Neural cell (in vitro differentiated cells): ENCODE results near the gene MPDZ. TPM values are rescaled to one million over a fixed set of nuclear protein-coding genes. Genes with fewer than 3 reads are reported as not detected.

Experiments used
- H2AFZ ChIP-seq: fragments of 200-600, 300-800 bp; sonication (generic), shearing (Covaris generic); 2 replicates; pipeline ENCODE4 v1.6.0; 2014; ENCODE audit warnings: low read depth, mild to moderate bottlenecking, antibody characterized with exemption, low read length, moderate library complexity
- H3F3A ChIP-seq: fragments of 200-600 bp; shearing (Covaris generic); 2 replicates; pipeline ENCODE4 v1.6.1; 2016; ENCODE audit warnings: mild to moderate bottlenecking, moderate library complexity, mixed read lengths, antibody characterized with exemption, low read length; ENCODE audit not compliant: insufficient read depth, poor library complexity, severe bottlenecking
- H3K27ac ChIP-seq: fragments of 200-600, 300-800 bp; sonication (generic), shearing (Covaris generic); 2 replicates; pipeline ENCODE4 v1.5.1; 2014; ENCODE audit warnings: mild to moderate bottlenecking, low read length, moderate library complexity
- H3K27me3 ChIP-seq: fragments of 300-800, 200-600 bp; sonication (generic), shearing (Covaris generic); 2 replicates; pipeline ENCODE4 v1.6.0; 2014; ENCODE audit warnings: mild to moderate bottlenecking, low read depth, low read length, moderate library complexity; ENCODE audit not compliant: insufficient read depth
- H3K36me3 ChIP-seq: fragments of 300-800, 200-600 bp; sonication (generic), shearing (Covaris generic); 2 replicates; pipeline ENCODE4 v1.5.1; 2014; ENCODE audit warnings: mild to moderate bottlenecking, antibody characterized with exemption, low read length, moderate library complexity; ENCODE audit not compliant: insufficient read depth
- H3K4me2 ChIP-seq: fragments of 300-800, 200-600 bp; sonication (generic), shearing (Covaris generic); 2 replicates; pipeline ENCODE4 v1.6.0; 2014; ENCODE audit warnings: mild to moderate bottlenecking, low read length
- H3K4me3 ChIP-seq: fragments of 300-800, 200-600 bp; sonication (generic), shearing (Covaris generic); 2 replicates; pipeline ENCODE4 v1.5.1; 2014; ENCODE audit warnings: mild to moderate bottlenecking, low read length, moderate library complexity
- H3K79me2 ChIP-seq: fragments of 200-600 bp; shearing (Covaris generic); replicated peaks from 2 replicates; pipeline ENCODE4 v1.6.0; 2014; ENCODE audit warnings: mild to moderate bottlenecking, low read length, moderate library complexity; ENCODE audit not compliant: insufficient read depth
- H3K9ac ChIP-seq: fragments of 300-800, 200-600 bp; sonication (generic), shearing (Covaris generic); 2 replicates; pipeline ENCODE4 v1.6.1; 2016; ENCODE audit warnings: mild to moderate bottlenecking, low read length, mixed read lengths
- H3K9me2 ChIP-seq: fragments of 200-600 bp; shearing (Covaris generic); 2 replicates; pipeline ENCODE4 v1.6.1; 2016; ENCODE audit warnings: mild to moderate bottlenecking, low read length, mixed read lengths; ENCODE audit not compliant: insufficient read depth
- H3K9me3 ChIP-seq: fragments of 200-600, 300-800 bp; sonication (generic), shearing (Covaris generic); 2 replicates; pipeline ENCODE4 v1.6.1; 2016; ENCODE audit warnings: mild to moderate bottlenecking, mixed run types, low read length, moderate library complexity, mixed read lengths
- H4K20me1 ChIP-seq: fragments of 200-600 bp; shearing (Covaris generic); 2 replicates; pipeline ENCODE4 v1.6.1; 2016; ENCODE audit warnings: mild to moderate bottlenecking, mixed run types; ENCODE audit not compliant: insufficient read depth
- CTCF ChIP-seq: fragments of 450-650 bp; IDR thresholded peaks from 2 replicates; pipeline ENCODE4 v1.5.1; 2014; ENCODE audit warnings: antibody characterized with exemption, mild to moderate bottlenecking, moderate library complexity; ENCODE audit not compliant: poor library complexity, severe bottlenecking
- EP300 ChIP-seq: fragments of 450-650 bp; conservative IDR thresholded peaks from 2 replicates; pipeline ENCODE4 v1.6.1; 2014; ENCODE audit warnings: antibody characterized with exemption, mild to moderate bottlenecking, moderate library complexity; ENCODE audit not compliant: poor library complexity, severe bottlenecking
- EZH2 ChIP-seq: fragments of 200-600, 300-800 bp; shearing (Covaris generic), sonication (generic); IDR thresholded peaks from 2 replicates; pipeline ENCODE4 v1.6.1; 2014; ENCODE audit warnings: antibody characterized with exemption, low read length, borderline replicate concordance, mild to moderate bottlenecking; ENCODE audit not compliant: insufficient read depth, poor library complexity, severe bottlenecking
- MXI1 ChIP-seq: fragments of 450-650 bp; conservative IDR thresholded peaks from 2 replicates; pipeline ENCODE4 v1.6.1; 2014; ENCODE audit warnings: antibody characterized with exemption, mild to moderate bottlenecking; ENCODE audit not compliant: poor library complexity, severe bottlenecking
- POLR2AphosphoS5 ChIP-seq: IDR thresholded peaks from 2 replicates; pipeline ENCODE4 v1.6.1; 2012
- RAD21 ChIP-seq: fragments of 450-650 bp; conservative IDR thresholded peaks from 2 replicates; pipeline ENCODE4 v1.6.1; 2014; ENCODE audit warnings: antibody characterized with exemption, mild to moderate bottlenecking, moderate library complexity
- REST ChIP-seq: IDR thresholded peaks from 2 replicates; pipeline ENCODE4 v1.6.1; 2012; ENCODE audit warnings: borderline replicate concordance
- SMC3 ChIP-seq: fragments of 450-650 bp; conservative IDR thresholded peaks from 2 replicates; pipeline ENCODE4 v1.6.1; 2014; ENCODE audit warnings: antibody characterized with exemption, mild to moderate bottlenecking, moderate library complexity; ENCODE audit not compliant: poor library complexity
- TAF1 ChIP-seq: IDR thresholded peaks from 2 replicates; pipeline ENCODE4 v1.6.1; 2012; ENCODE audit warnings: low read depth
- polyA plus RNA-seq: library from polyadenylated mRNA; depleted of rRNA; stranded (reverse); fragments of >200 nt; gene quantifications from 2 replicates; pipeline ENCODE4 v1.2.3, GENCODE V29; 2014

The MPDZ gene
- polyA plus RNA-seq, 1 donor from 2014 or later: 13.1 TPM

GRCh38 chr9:13110766-13111417, 168.6 kb downstream of the MPDZ start:
- TF ChIP-seq SMC3 (no peak), EZH2 (no peak), EP300 (no peak), RAD21 (no peak), POLR2AphosphoS5 (no peak), MXI1 (no peak), CTCF (no peak), REST (no peak), TAF1 (no peak)
- H3K9ac ChIP-seq: no peak overlapping the region
- no peaks in the 10 kb centered on the region for H3K9me2 ChIP-seq
- no peak overlapping the region for H2AFZ ChIP-seq
- no peaks in the 10 kb centered on the region for H3K79me2 ChIP-seq
- H3K4me3 ChIP-seq: no peak overlapping the region
- H3K36me3 ChIP-seq: no peaks in the 10 kb centered on the region
- no peak overlapping the region for H3K4me2 ChIP-seq
- H3K27ac ChIP-seq: no peak overlapping the region
- no peaks in the 10 kb centered on the region for H4K20me1 ChIP-seq
- H3K9me3 ChIP-seq: no peaks in the 10 kb centered on the region
- H3K27me3 ChIP-seq: no peaks in the 10 kb centered on the region
- H3F3A ChIP-seq: no peaks in the 10 kb centered on the region

GRCh38 chr9:13109781-13110180, 169.7 kb downstream of the MPDZ start:
- TF ChIP-seq MXI1 (no peak), REST (no peak)
- Histone ChIP-seq H3K79me2 (no peaks in the 10 kb centered on the region), H2AFZ (no peak overlapping the region), H3K9me2 (no peaks in the 10 kb centered on the region), H3K9me3 (no peaks in the 10 kb centered on the region), H3K9ac (no peak overlapping the region), H3K27me3 (no peaks in the 10 kb centered on the region), H3F3A (no peaks in the 10 kb centered on the region), H3K4me2 (no peak overlapping the region), H3K27ac (no peak overlapping the region), H4K20me1 (no peaks in the 10 kb centered on the region), H3K36me3 (no peaks in the 10 kb centered on the region), H3K4me3 (no peak overlapping the region)
